Aorta (tissue), 5 donors: ENCODE data around the gene KHDRBS2. TPM values are rescaled to one million over a fixed set of nuclear protein-coding genes. Genes with fewer than 3 reads are reported as not detected.

Source experiments
- ATAC-seq: fragments of 200-7000 bp; cut with Tn5 transposase; one replicate; pipeline ENCODE4 v1.9.1; 2022; ENCODE audit warnings: moderate library complexity; ENCODE audit not compliant: low FRiP score
- DNase-seq, 2 donors: peaks; one replicate each; pipeline ENCODE4 v3.0.0-alpha.2; 2020
- H3K27ac ChIP-seq, 2 donors: one replicate each; pipeline ENCODE4 v1.5.1; 2013; ENCODE audit warnings: low read length in 2 of 2, mild to moderate bottlenecking in 2 of 2, moderate library complexity in 2 of 2, control low read depth in 1 of 2, inconsistent platforms in 1 of 2, low read depth in 1 of 2
- H3K27me3 ChIP-seq, 2 donors: one replicate each; pipeline ENCODE4 v1.6.1; 2013; ENCODE audit warnings: control low read depth in 1 of 2, low read length in 1 of 2, mild to moderate bottlenecking in 1 of 2, moderate library complexity in 1 of 2; ENCODE audit not compliant: insufficient read depth in 2 of 2, control insufficient read depth in 1 of 2
- H3K36me3 ChIP-seq, 2 donors: one replicate each; pipeline ENCODE4 v1.6.1; 2013; ENCODE audit warnings: control low read depth in 1 of 2, low read length in 1 of 2, mild to moderate bottlenecking in 1 of 2; ENCODE audit not compliant: insufficient read depth in 2 of 2, control insufficient read depth in 1 of 2
- H3K4me1 ChIP-seq, 2 donors: one replicate each; pipeline ENCODE4 v1.6.1; 2013; ENCODE audit warnings: low read length in 2 of 2, control low read depth in 1 of 2, mild to moderate bottlenecking in 1 of 2, moderate library complexity in 1 of 2; ENCODE audit not compliant: insufficient read depth in 2 of 2, control insufficient read depth in 1 of 2
- H3K4me3 ChIP-seq, 2 donors: one replicate each; pipeline ENCODE4 v1.5.1; 2013; ENCODE audit warnings: low read length in 2 of 2, control low read depth in 1 of 2, mild to moderate bottlenecking in 1 of 2
- H3K9me3 ChIP-seq: one replicate; pipeline ENCODE4 v1.6.1; 2013; ENCODE audit warnings: mild to moderate bottlenecking, low read length; ENCODE audit not compliant: control insufficient read depth
- WGBS, 2 donors: extraction: QIAGEN DNeasy Blood & Tissue Kit; methylation state at CpG; one replicate each; pipeline ENCODE4 v1.1.7; 2013; 5-methylcytosine and 5-hydroxymethylcytosine counted together
- intact Hi-C, 2 donors: fragments of 100-400 bp; cut with DNase I; formaldehyde crosslinking; loops; one replicate each; pipeline versions ENCODE4 v1.14.2 to v1.15.0; 2022
- long read RNA-seq, 2 donors: library from polyadenylated mRNA; unstranded; transcript quantifications; one replicate each; pipeline ENCODE4 v2.0.0, GENCODE V29; 2020 to 2021
- polyA plus RNA-seq, 2 donors: library from polyadenylated mRNA; stranded (reverse); fragments of 200-250 nt; gene quantifications; one replicate each; pipeline ENCODE4 v1.2.3, GENCODE V29; 2013
- total RNA-seq, 2 donors: library from RNA; stranded (reverse); fragmentation: NEBNext Ultra II Directional; extraction: Animal tissue kit (Norgen Biotek cat#: 25700); gene quantifications; one replicate each; pipeline ENCODE4 v1.2.1, GENCODE V29; 2021
- donor health status: healthy with polysubstance abuse.
- donor health status: Bipolar disorder and iron deficiency.
- donor health status: DM: no; HTN: no; CAD: no.
- donor health status: DM: no; HTN: no; CAD: no.
- donor health status: DM: yes; HTN: yes; CAD: no.

The KHDRBS2 gene
- total RNA-seq (under 1 TPM; 0.32 to 0.57 TPM), polyA plus RNA-seq (not detected)
- long read RNA-seq, donor 1, partial matches to known transcripts: 0 of 1 reads
- long read RNA-seq, donor 1, other reads (novel, unspliced or antisense): 1 of 1 reads
- long read RNA-seq, donor 2: 0 reads

- H3K9me3 ChIP-seq: no peaks in the 10 kb centered on the region
- H3K27ac ChIP-seq: no peak within 1 kb of the TSS
- intact Hi-C loops: no loop called here
- no peaks in the 10 kb centered on the region for H3K27me3 ChIP-seq
- 0 to 2% methylated on average over 66 of the region's 66 CpGs for WGBS, 2 donors
- peak; percentile 72 for ATAC-seq
- DNase-seq: peak; percentile 90 to 91
- H3K4me1 ChIP-seq: no peaks in the 10 kb centered on the region
- no peaks in the 10 kb centered on the region for H3K36me3 ChIP-seq
- H3K4me3 ChIP-seq: no peak within 1 kb of the TSS
These were observed at the start of gene KHDRBS2 for GRCh38 chr6:62285612-62286469. Gene KHDRBS2 (minus strand): TSS chr6:62286225.

- ATAC-seq (no peak), DNase-seq (no peak)
- WGBS, 2 donors: 77 to 78% methylated on average over 2 of the region's 2 CpGs
- Histone ChIP-seq H3K27ac (no peak overlapping the region), H3K4me1 (no peaks in the 10 kb centered on the region), H3K27me3 (no peaks in the 10 kb centered on the region), H3K36me3 (no peaks in the 10 kb centered on the region), H3K9me3 (peaks cover 1% of the 10 kb centered on the region), H3K4me3 (no peak overlapping the region)
- intact Hi-C loops: no loop called here
These were observed 42.6 kb upstream of the KHDRBS2 start for GRCh38 chr6:62328607-62329006.

- Histone ChIP-seq H3K36me3 (no peaks in the 10 kb centered on the region), H3K9me3 (no peaks in the 10 kb centered on the region), H3K27ac (no peak overlapping the region), H3K4me3 (no peak overlapping the region), H3K4me1 (no peaks in the 10 kb centered on the region), H3K27me3 (no peaks in the 10 kb centered on the region)
- ATAC-seq: no peak
- intact Hi-C loops: no loop called here
- no peak for DNase-seq
- WGBS, 2 donors: 47 to 51% methylated on average over 4 of the region's 4 CpGs
These were observed 38.8 kb upstream of the KHDRBS2 start for GRCh38 chr6:62324834-62325233.

- no peak for DNase-seq
- ATAC-seq: no peak
These were observed 37.9 kb upstream of the KHDRBS2 start for GRCh38 chr6:62323818-62324431.

GRCh38 chr6:62298745-62299392 lies 12.8 kb upstream of the KHDRBS2 start:
- DNase-seq (no peak), ATAC-seq (no peak)
- WGBS, 2 donors: 40 to 42% methylated on average over 3 of the region's 3 CpGs

More at GRCh38 chr6:62323818-62324431, 37.9 kb upstream of the KHDRBS2 start:
- WGBS, 2 donors: 7 to 14% methylated on average over 7 of the region's 7 CpGs
- Histone ChIP-seq H3K9me3 (no peaks in the 10 kb centered on the region), H3K4me3 (no peak overlapping the region), H3K27ac (no peak overlapping the region), H3K36me3 (no peaks in the 10 kb centered on the region), H3K27me3 (no peaks in the 10 kb centered on the region), H3K4me1 (no peaks in the 10 kb centered on the region)
- intact Hi-C loops: no loop called here

GRCh38 chr6:62296541-62296940 lies 10.5 kb upstream of the KHDRBS2 start:
- H3K9me3 ChIP-seq: no peaks in the 10 kb centered on the region
- no peak overlapping the region for H3K27ac ChIP-seq
- no peaks in the 10 kb centered on the region for H3K36me3 ChIP-seq
- 88 to 94% methylated on average over 1 of the region's 1 CpG for WGBS, 2 donors
- ATAC-seq (no peak), DNase-seq (no peak)
- H3K4me1 ChIP-seq: no peaks in the 10 kb centered on the region
- intact Hi-C loops: no loop called here
- H3K27me3 ChIP-seq: no peaks in the 10 kb centered on the region
- H3K4me3 ChIP-seq: no peak overlapping the region

More at GRCh38 chr6:62298745-62299392, 12.8 kb upstream of the KHDRBS2 start:
- H3K4me3 ChIP-seq: no peak overlapping the region
- no peaks in the 10 kb centered on the region for H3K36me3 ChIP-seq
- H3K27me3 ChIP-seq: no peaks in the 10 kb centered on the region
- no peaks in the 10 kb centered on the region for H3K4me1 ChIP-seq
- intact Hi-C loops: no loop called here
- no peaks in the 10 kb centered on the region for H3K9me3 ChIP-seq
- H3K27ac ChIP-seq: no peak overlapping the region

- no peaks in the 10 kb centered on the region for H3K4me1 ChIP-seq
- H3K36me3 ChIP-seq: no peaks in the 10 kb centered on the region
- no peak overlapping the region for H3K27ac ChIP-seq
- 49 to 61% methylated on average over 1 of the region's 1 CpG for WGBS, 2 donors
- intact Hi-C loops: no loop called here
- no peaks in the 10 kb centered on the region for H3K9me3 ChIP-seq
- H3K4me3 ChIP-seq: no peak overlapping the region
- no peak for ATAC-seq
- DNase-seq: no peak
- no peaks in the 10 kb centered on the region for H3K27me3 ChIP-seq
These were observed 2.9 kb upstream of the KHDRBS2 start for GRCh38 chr6:62288974-62289373.

- intact Hi-C loops: no loop called here
- ATAC-seq: no peak
- DNase-seq: no peak
- H3K4me3 ChIP-seq: no peak overlapping the region
- H3K36me3 ChIP-seq: no peaks in the 10 kb centered on the region
- H3K27ac ChIP-seq: no peak overlapping the region
- H3K27me3 ChIP-seq: no peaks in the 10 kb centered on the region
- H3K9me3 ChIP-seq: no peaks in the 10 kb centered on the region
- WGBS, 2 donors: 60 to 64% methylated on average over 2 of the region's 2 CpGs
- no peaks in the 10 kb centered on the region for H3K4me1 ChIP-seq
These were observed 2.5 kb upstream of the KHDRBS2 start for GRCh38 chr6:62288562-62288961.
